Measurements from ENCODE around the gene ADM5. TPM values are rescaled to one million over a fixed set of nuclear protein-coding genes. Genes with fewer than 3 reads are reported as not detected.

ADM5 gene
- total RNA-seq, 4 donors from 2014 or later: 1.0 to 2.6 (median 2.1) TPM; not detected in 1

- TF ChIP-seq, protein P1, sequence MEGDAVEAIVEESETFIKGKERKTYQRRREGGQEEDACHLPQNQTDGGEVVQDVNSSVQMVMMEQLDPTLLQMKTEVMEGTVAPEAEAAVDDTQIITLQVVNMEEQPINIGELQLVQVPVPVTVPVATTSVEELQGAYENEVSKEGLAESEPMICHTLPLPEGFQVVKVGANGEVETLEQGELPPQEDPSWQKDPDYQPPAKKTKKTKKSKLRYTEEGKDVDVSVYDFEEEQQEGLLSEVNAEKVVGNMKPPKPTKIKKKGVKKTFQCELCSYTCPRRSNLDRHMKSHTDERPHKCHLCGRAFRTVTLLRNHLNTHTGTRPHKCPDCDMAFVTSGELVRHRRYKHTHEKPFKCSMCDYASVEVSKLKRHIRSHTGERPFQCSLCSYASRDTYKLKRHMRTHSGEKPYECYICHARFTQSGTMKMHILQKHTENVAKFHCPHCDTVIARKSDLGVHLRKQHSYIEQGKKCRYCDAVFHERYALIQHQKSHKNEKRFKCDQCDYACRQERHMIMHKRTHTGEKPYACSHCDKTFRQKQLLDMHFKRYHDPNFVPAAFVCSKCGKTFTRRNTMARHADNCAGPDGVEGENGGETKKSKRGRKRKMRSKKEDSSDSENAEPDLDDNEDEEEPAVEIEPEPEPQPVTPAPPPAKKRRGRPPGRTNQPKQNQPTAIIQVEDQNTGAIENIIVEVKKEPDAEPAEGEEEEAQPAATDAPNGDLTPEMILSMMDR (IDR thresholded peaks at IDR 0.05; ENCODE audit: low read depth): no peak
Observed at GRCh38 chr19:49654581-49654980, 34.8 kb upstream of the ADM5 start.

GRCh38 chr19:49655570-49656455 lies 33.6 kb upstream of the ADM5 start:
- TF ChIP-seq, protein P1 (IDR thresholded peaks at IDR 0.05; ENCODE audit: low read depth): no peak

DNA sequence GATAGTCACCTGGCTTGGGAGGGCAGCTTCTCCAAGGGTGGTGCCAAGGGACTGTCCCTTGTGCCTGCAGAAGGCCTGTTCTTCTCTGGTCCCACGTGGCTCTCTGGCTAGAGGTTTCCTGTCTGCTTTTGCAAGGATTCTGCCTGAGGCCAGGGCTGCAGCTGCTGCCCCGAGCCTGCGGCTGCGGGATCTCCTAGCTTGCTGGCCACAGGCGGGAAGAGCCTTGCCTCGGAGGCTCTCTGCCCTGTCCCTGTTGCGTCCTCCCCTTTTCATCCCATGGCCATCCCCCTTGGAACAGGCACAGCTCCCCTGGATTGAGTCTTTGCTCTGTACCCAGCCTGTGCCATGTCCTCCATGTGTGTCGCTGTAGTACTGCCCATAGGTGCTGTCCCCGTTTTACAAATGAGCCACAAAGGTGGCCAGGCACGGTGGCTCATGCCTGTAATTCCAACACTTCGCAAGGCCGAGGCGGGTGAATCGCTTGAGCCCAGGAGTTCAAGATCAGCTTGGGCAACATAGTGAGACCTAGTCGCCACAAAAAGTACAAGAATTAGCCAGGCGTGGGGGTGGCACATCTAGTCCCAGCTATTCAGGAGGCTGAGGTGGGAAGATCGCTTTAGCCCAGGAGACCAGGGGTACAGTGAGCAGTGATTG lies 32.8 kb upstream of the ADM5 start:
- TF ChIP-seq, protein P1 (IDR thresholded peaks at IDR 0.05; ENCODE audit: low read depth): no peak

DNA sequence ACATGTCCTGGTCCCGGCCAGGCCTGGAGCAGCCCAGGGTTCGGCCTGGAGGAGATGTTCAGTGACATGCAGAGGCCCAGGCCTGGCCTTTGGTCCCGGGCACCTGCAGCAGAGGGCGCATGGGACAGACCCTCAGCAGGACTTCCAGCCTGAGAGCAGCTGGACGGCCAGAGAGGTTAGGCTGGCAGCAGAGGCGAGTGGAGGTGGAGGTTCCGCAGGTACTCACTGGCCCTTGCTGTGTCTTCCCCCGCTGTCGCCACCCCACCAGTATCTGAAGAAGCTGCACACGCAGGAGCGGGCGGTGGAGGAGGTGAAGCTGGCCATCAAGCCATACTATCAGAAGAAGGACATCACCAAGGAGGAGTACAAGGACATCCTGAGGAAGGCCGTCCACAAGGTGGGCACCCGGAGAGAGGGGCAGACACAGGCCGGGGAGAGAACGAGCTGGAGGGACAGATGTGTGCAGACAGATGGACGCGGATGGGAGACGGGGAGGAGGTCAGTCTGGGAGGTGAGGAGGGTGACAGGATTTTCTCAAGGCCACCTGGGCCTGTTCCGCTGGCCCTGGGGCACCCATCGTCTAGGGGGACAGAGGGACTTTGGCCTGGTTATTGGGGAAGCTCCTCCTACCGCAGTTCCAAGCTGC lies 31.8 kb upstream of the ADM5 start:
- TF ChIP-seq, protein P1 (IDR thresholded peaks at IDR 0.05; ENCODE audit: low read depth): no peak

DNA sequence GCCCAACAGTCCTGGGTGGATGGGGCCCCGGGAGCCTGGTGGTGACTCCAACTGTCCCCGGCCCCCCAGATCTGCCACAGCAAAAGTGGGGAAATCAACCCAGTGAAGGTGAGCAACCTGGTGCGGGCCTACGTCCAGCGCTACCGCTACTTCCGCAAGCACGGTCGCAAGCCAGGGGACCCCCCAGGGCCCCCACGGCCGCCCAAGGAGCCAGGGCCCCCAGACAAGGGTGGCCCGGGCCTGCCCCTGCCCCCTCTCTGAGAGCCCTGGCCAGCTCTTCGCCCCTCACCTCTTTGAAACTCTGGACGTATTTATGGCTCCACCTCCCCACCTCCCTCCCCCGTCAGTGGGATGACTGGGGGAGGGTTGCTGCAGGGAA lies 31.3 kb upstream of the ADM5 start:
- TF ChIP-seq, protein P1 (IDR thresholded peaks at IDR 0.05; ENCODE audit: low read depth): no peak

DNA sequence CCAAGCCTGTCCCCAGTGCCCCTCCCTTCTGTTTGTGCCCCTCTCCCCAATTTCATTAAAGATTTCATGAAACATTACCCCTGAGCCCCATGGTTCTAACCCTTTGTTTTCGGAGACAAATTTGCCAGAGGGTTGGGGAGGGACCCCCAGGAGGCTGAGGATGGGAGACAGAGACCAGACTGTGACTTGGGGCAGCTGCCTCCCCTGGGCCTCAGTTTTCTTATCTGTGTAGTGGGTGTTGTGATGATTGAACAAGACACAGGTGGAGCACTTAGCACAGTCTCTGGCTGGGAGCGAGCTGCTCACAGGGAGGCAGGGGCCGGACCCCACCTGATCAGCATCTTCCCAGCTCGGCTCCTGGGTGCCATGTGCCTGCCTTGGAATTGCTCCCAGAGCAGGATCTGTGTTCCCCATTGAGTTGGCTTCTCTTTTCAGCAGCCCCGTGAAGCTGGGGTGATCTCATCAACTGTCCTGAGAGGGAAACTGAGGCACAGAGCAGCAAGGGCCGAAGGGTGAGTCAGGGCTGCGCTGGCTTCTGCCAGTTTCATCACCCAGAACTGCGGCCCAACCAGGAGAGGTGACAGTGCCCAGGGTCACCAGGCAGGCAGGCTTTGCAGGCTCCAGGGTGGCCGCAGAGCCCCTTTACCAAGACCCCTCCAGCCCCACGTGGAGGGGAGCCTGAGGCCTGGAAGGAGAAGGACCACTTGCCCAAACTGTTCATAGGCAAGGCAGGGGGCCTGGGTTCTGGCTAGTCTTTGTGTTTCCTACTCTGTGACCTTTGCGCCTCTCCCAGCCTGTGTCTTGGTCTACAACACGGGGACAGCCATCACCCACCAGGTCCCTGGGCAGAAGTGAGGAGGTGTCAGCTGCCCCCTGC lies 30.6 kb upstream of the ADM5 start:
- TF ChIP-seq, protein P1 (IDR thresholded peaks at IDR 0.05; ENCODE audit: low read depth): no peak
